ENCODE results near the gene MYL9.
"Not testable (repeated sequence)": the region's sequence is repeated elsewhere in the genome, so short reads cannot be mapped to it uniquely, and the experiment has no call there.

The MYL9 gene

GRCh38 chr20:36507746-36508145 is 33.6 kb upstream of the MYL9 start:
- H3K36me3 Mint-ChIP-seq (ENCODE audit: low read depth), result peaks cover 5% of the 10 kb centered on the region
- H3K4me1 Mint-ChIP-seq (ENCODE audit: low read depth), result peaks cover 2% of the 10 kb centered on the region
- no peaks in the 10 kb centered on the region for H3K9me3 Mint-ChIP-seq
- DNase-seq (ENCODE audit: low spot score), result no peak
- no peaks in the 10 kb centered on the region for H3K27me3 Mint-ChIP-seq (ENCODE audit: low read depth)
- H3K27ac Mint-ChIP-seq, result peak overlapping the region; percentile 15
- H3K4me3 Mint-ChIP-seq, result no peak overlapping the region

GRCh38 chr20:36519012-36519719 is 22.2 kb upstream of the MYL9 start:
- H3K27me3 Mint-ChIP-seq (ENCODE audit: low read depth), result no peaks in the 10 kb centered on the region
- peak overlapping the region; percentile 22 for H3K27ac Mint-ChIP-seq
- H3K4me1 Mint-ChIP-seq (ENCODE audit: low read depth), result peaks cover 17% of the 10 kb centered on the region
- H3K9me3 Mint-ChIP-seq, result no peaks in the 10 kb centered on the region
- DNase-seq (ENCODE audit: low spot score), result peak; percentile 44
- H3K36me3 Mint-ChIP-seq (ENCODE audit: low read depth), result peaks cover 7% of the 10 kb centered on the region
- no peak overlapping the region for H3K4me3 Mint-ChIP-seq

DNA sequence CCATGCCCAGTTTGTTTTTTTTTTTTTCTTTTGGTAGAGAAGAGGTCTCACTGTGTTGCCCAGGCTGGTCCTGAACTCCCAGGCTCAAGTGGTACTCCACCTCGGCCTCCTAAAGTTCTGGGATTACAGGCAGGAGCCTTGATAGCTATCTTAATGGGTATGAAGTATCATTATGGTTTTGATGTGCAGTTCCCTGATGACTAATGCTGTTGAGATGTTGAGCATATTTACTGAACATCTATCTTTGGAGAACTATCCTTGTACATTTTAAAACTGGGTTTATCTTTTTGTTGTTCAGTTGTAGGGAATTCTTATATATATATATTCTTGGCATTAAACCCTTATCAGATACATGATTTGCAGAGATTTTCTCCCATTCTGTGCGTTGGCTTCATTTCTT is 21.4 kb upstream of the MYL9 start:
- Mint-ChIP-seq H3K27me3 (ENCODE audit: low read depth) (no peaks in the 10 kb centered on the region), H3K9me3 (no peaks in the 10 kb centered on the region), H3K36me3 (ENCODE audit: low read depth) (peaks cover 7% of the 10 kb centered on the region), H3K4me1 (ENCODE audit: low read depth) (peaks cover 17% of the 10 kb centered on the region), H3K27ac (peak overlapping the region; percentile 22), H3K4me3 (no peak overlapping the region)
- DNase-seq (ENCODE audit: low spot score), result no peak

- peaks cover 7% of the 10 kb centered on the region for H3K36me3 Mint-ChIP-seq (ENCODE audit: low read depth)
- H3K9me3 Mint-ChIP-seq, result no peaks in the 10 kb centered on the region
- H3K27ac Mint-ChIP-seq, result no peak overlapping the region
- peaks cover 17% of the 10 kb centered on the region for H3K4me1 Mint-ChIP-seq (ENCODE audit: low read depth)
- DNase-seq (ENCODE audit: low spot score), result no peak
- no peaks in the 10 kb centered on the region for H3K27me3 Mint-ChIP-seq (ENCODE audit: low read depth)
- H3K4me3 Mint-ChIP-seq, result no peak overlapping the region
These were observed 19.8 kb upstream of the MYL9 start for GRCh38 chr20:36521526-36521925.

DNA sequence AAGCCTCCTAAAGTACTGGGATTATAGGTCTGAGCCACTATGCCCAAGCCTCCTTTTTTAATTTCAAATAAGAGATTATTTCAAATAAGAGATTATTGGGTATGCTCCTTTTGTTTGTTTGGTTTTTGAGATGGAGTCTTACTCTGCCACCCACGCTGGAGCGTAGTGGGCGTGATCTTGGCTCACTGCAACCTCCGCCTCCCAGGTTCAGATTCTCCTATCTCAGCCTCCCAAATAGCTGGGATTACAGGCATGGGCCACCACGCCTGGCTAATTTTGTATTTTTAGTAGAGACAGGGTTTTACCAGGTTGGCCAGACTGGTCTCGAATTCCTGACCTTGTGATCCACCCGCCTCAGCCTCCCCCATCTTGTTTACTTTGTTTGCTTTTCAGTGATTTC is 18.9 kb upstream of the MYL9 start:
- Mint-ChIP-seq H3K36me3 (ENCODE audit: low read depth) (peaks cover 10% of the 10 kb centered on the region), H3K4me1 (ENCODE audit: low read depth) (peaks cover 17% of the 10 kb centered on the region)
- not testable (repeated sequence) for H3K4me3 Mint-ChIP-seq; H3K27ac Mint-ChIP-seq; H3K9me3 Mint-ChIP-seq; DNase-seq (ENCODE audit: low spot score); H3K27me3 Mint-ChIP-seq (ENCODE audit: low read depth)

DNA sequence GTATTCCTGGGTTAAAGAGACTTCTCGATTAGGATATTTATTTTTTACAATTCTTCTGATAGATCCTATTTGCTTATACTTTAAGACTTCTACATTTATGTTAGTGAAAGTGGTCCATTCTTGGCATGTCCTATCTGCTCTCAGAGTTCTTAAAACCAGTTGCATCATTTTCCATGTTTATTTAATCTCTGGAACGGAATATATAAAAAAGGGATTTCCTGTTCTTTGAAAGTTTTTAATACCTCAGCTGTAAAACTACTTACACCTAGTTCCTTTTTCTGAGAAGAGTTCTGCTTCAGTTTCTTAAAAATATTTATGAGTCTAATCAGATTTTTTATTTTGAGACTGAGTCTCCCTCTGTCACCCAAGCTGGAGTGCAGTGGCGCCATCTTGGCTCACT is 18.0 kb upstream of the MYL9 start:
- no peaks in the 10 kb centered on the region for H3K9me3 Mint-ChIP-seq
- peaks cover 15% of the 10 kb centered on the region for H3K4me1 Mint-ChIP-seq (ENCODE audit: low read depth)
- no peak overlapping the region for H3K27ac Mint-ChIP-seq
- peaks cover 11% of the 10 kb centered on the region for H3K36me3 Mint-ChIP-seq (ENCODE audit: low read depth)
- H3K27me3 Mint-ChIP-seq (ENCODE audit: low read depth), result no peaks in the 10 kb centered on the region
- no peak overlapping the region for H3K4me3 Mint-ChIP-seq
- DNase-seq (ENCODE audit: low spot score), result no peak

GRCh38 chr20:36525620-36526365 is 15.5 kb upstream of the MYL9 start:
- no peaks in the 10 kb centered on the region for H3K4me1 Mint-ChIP-seq (ENCODE audit: low read depth)
- DNase-seq (ENCODE audit: low spot score), result no peak
- no peaks in the 10 kb centered on the region for H3K27me3 Mint-ChIP-seq (ENCODE audit: low read depth)
- no peaks in the 10 kb centered on the region for H3K9me3 Mint-ChIP-seq
- H3K4me3 Mint-ChIP-seq, result no peak overlapping the region
- H3K27ac Mint-ChIP-seq, result no peak overlapping the region
- H3K36me3 Mint-ChIP-seq (ENCODE audit: low read depth), result peaks cover 10% of the 10 kb centered on the region

DNA sequence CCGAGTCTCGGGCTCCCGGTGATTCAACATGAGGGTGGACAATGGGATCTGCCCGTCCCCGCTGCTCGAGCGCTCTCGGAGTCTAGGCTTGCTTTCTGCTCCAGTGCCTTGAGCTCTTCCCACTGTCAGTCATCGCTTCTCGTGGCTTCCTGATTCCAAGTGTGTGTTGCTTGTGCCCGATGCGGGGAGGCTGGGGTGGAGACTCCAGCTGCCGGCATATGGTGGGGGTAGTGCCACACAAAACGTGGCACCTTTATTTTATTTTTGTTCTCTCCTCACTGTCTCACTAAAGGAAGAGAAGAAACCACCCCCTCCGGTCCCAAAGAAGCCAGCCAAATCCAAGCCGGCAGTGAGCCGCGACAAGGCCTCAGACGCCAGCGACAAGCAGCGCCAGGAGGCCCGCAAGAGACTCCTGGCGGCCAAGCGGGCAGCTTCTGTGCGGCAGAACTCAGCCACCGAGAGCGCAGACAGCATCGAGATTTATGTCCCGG is 14.8 kb upstream of the MYL9 start:
- H3K36me3 Mint-ChIP-seq (ENCODE audit: low read depth), result peaks cover 10% of the 10 kb centered on the region
- no peaks in the 10 kb centered on the region for H3K27me3 Mint-ChIP-seq (ENCODE audit: low read depth)
- no peaks in the 10 kb centered on the region for H3K4me1 Mint-ChIP-seq (ENCODE audit: low read depth)
- no peak overlapping the region for H3K4me3 Mint-ChIP-seq
- no peak overlapping the region for H3K27ac Mint-ChIP-seq
- DNase-seq (ENCODE audit: low spot score), result no peak
- H3K9me3 Mint-ChIP-seq, result no peaks in the 10 kb centered on the region

DNA sequence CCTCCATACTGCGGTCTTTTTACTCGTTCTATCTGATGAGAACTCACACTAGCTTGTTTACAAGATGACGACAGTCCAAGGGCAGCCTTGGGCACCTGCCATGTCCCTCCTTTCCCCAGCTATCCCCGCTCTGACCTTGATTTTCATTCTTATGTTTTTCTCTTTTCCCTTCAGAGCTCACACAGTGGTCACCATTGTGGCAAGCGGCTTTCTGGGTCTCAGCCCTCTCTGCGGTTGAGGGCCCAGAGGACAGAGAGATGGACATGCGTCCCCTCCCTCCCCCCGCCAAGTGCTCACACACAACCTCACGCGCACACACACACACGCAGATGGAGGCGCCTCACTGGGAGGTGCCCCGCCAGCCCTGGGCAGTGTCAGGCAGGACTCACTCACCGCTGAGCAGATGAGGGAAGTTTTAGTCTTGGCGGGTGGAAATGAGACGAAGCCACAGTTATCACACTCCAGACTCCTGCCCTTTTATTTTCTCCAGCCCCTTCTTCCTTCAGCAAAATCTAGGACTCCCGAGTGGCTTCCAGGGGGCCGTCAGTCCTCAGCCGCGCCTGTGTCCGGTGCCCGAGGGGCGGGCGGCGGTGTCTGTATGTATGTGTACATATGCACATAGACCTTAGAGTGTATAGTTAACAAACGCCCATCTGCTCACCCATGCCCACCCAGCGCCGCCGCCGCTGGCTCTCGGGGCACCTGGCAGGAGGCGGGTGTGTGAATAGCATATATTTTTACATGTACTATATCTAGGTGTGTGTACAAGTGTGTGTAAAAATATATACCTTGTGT is 13.8 kb upstream of the MYL9 start:
- H3K4me3 Mint-ChIP-seq, result no peak overlapping the region
- no peaks in the 10 kb centered on the region for H3K4me1 Mint-ChIP-seq (ENCODE audit: low read depth)
- no peaks in the 10 kb centered on the region for H3K27me3 Mint-ChIP-seq (ENCODE audit: low read depth)
- no peaks in the 10 kb centered on the region for H3K9me3 Mint-ChIP-seq
- no peak overlapping the region for H3K27ac Mint-ChIP-seq
- peaks cover 7% of the 10 kb centered on the region for H3K36me3 Mint-ChIP-seq (ENCODE audit: low read depth)
- no peak for DNase-seq (ENCODE audit: low spot score)

- H3K4me3 Mint-ChIP-seq, result no peak overlapping the region
- no peaks in the 10 kb centered on the region for H3K9me3 Mint-ChIP-seq
- H3K27ac Mint-ChIP-seq, result no peak overlapping the region
- DNase-seq (ENCODE audit: low spot score), result no peak
- H3K4me1 Mint-ChIP-seq (ENCODE audit: low read depth), result no peaks in the 10 kb centered on the region
- H3K36me3 Mint-ChIP-seq (ENCODE audit: low read depth), result peaks cover 7% of the 10 kb centered on the region
- no peaks in the 10 kb centered on the region for H3K27me3 Mint-ChIP-seq (ENCODE audit: low read depth)
These were observed 13.0 kb upstream of the MYL9 start for GRCh38 chr20:36528176-36528874.

GRCh38 chr20:36528875-36529417 is 12.4 kb upstream of the MYL9 start:
- no peak for DNase-seq (ENCODE audit: low spot score)
- H3K27me3 Mint-ChIP-seq (ENCODE audit: low read depth), result no peaks in the 10 kb centered on the region
- H3K36me3 Mint-ChIP-seq (ENCODE audit: low read depth), result peaks cover 7% of the 10 kb centered on the region
- no peaks in the 10 kb centered on the region for H3K9me3 Mint-ChIP-seq
- no peaks in the 10 kb centered on the region for H3K4me1 Mint-ChIP-seq (ENCODE audit: low read depth)
- H3K4me3 Mint-ChIP-seq, result no peak overlapping the region
- H3K27ac Mint-ChIP-seq, result no peak overlapping the region

- no peaks in the 10 kb centered on the region for H3K9me3 Mint-ChIP-seq
- no peaks in the 10 kb centered on the region for H3K4me1 Mint-ChIP-seq (ENCODE audit: low read depth)
- no peak for DNase-seq (ENCODE audit: low spot score)
- no peaks in the 10 kb centered on the region for H3K27me3 Mint-ChIP-seq (ENCODE audit: low read depth)
- H3K4me3 Mint-ChIP-seq, result no peak overlapping the region
- no peak overlapping the region for H3K27ac Mint-ChIP-seq
- H3K36me3 Mint-ChIP-seq (ENCODE audit: low read depth), result peaks cover 2% of the 10 kb centered on the region
These were observed 8.9 kb upstream of the MYL9 start for GRCh38 chr20:36532388-36532787.

DNA sequence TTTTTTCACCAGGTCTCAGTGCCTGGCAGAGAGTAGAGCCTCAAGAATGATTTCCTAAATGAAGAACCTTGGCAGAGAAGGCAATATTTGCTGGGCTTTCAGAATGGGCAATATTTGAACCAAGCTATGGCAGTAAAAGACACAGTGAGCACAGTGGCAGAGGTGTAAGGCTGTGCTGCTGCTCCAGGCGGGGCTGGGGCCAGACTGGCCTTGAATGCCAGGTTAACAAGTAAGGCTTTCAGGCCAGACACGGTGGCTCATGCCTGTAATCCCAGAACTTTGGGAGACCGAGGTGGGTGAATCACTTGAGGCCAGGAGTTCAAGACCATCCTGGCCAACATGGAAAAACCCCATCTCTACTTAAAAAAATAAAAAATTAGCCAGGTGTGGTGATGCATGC is 8.5 kb upstream of the MYL9 start:
- H3K36me3 Mint-ChIP-seq (ENCODE audit: low read depth), result no peaks in the 10 kb centered on the region
- H3K9me3 Mint-ChIP-seq, result no peaks in the 10 kb centered on the region
- H3K4me3 Mint-ChIP-seq, result no peak overlapping the region
- H3K4me1 Mint-ChIP-seq (ENCODE audit: low read depth), result no peaks in the 10 kb centered on the region
- no peaks in the 10 kb centered on the region for H3K27me3 Mint-ChIP-seq (ENCODE audit: low read depth)
- DNase-seq (ENCODE audit: low spot score), result no peak
- H3K27ac Mint-ChIP-seq, result no peak overlapping the region
